Adipocyte (in vitro differentiated cells): ENCODE measurements around the gene FAM78B.

Experiments
- DNase-seq: peaks from one replicate; pipeline ENCODE4 v3.0.0-alpha.2; 2015; ENCODE audit warnings: low read depth
- H3K27me3 ChIP-seq: replicated peaks from 2 replicates; pipeline ENCODE4 v1.7.0; 2013; ENCODE audit warnings: mild to moderate bottlenecking, low read length, moderate library complexity; ENCODE audit not compliant: control insufficient read depth, insufficient read depth
- H3K36me3 ChIP-seq: 2 replicates; pipeline ENCODE4 v1.7.0; 2013; ENCODE audit warnings: low read length, mild to moderate bottlenecking, moderate library complexity; ENCODE audit not compliant: control insufficient read depth, insufficient read depth, severe bottlenecking
- H3K4me1 ChIP-seq: 2 replicates; pipeline ENCODE4 v1.7.0; 2013; ENCODE audit warnings: mild to moderate bottlenecking, low read length, moderate library complexity; ENCODE audit not compliant: control insufficient read depth, insufficient read depth
- H3K4me3 ChIP-seq: 2 replicates; pipeline ENCODE4 v1.7.0; 2013; ENCODE audit warnings: mild to moderate bottlenecking, low read length, moderate library complexity
- H3K9ac ChIP-seq: 2 replicates; pipeline ENCODE4 v1.7.0; 2013; ENCODE audit warnings: mild to moderate bottlenecking, low read length, moderate library complexity
- H3K9me3 ChIP-seq: 2 replicates; pipeline ENCODE4 v1.7.0; 2013; ENCODE audit warnings: mild to moderate bottlenecking, low read length, moderate library complexity; ENCODE audit not compliant: control insufficient read depth

The FAM78B gene

GRCh38 chr1:166029196-166029945, 137.4 kb downstream of the FAM78B start:
- Histone ChIP-seq H3K27me3 (no peaks in the 10 kb centered on the region), H3K36me3 (no peaks in the 10 kb centered on the region), H3K9ac (no peak overlapping the region), H3K4me1 (no peaks in the 10 kb centered on the region), H3K4me3 (no peak overlapping the region), H3K9me3 (no peaks in the 10 kb centered on the region)
- no peak for DNase-seq

DNA sequence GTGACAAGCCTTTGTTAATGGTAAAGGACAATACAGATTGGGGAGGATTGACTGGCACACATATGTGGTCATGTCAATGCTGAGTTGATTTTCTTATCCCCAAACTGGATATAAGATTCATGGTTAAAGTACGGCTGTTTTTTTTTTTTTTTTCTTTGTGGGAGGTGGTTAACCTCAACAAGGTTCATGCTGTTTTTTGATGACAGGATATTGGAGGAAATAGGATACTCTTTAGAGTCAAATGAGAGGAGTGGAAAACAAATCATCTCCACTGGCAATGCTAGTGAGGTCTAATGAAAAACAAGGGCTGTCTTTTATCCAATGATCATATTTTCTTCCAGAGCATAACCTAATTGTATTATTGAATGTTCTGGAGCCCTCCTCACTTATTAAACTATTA, 140.2 kb downstream of the FAM78B start:
- H3K36me3 ChIP-seq = no peaks in the 10 kb centered on the region
- no peak overlapping the region for H3K4me3 ChIP-seq
- no peaks in the 10 kb centered on the region for H3K27me3 ChIP-seq
- H3K9me3 ChIP-seq = no peaks in the 10 kb centered on the region
- no peaks in the 10 kb centered on the region for H3K4me1 ChIP-seq
- H3K9ac ChIP-seq = no peak overlapping the region
- DNase-seq = no peak

DNA sequence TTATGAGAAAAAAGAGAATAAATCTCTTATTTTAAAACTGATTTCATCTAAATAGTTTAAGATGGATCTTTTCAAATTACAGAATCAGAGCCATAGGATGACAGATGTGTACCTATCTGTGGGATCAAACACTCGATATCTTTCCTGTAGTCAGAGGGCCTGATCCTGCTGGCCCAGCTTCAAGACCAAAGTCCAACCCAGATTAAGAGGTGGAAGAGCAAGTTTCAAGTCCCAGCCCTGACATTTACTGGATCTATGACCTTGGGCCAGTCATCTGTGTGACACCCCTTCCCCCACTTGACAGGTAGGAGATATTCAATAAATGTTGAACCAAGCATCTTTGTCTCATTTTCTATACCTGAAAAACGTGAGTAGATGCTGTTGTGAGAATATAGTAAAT, 140.7 kb downstream of the FAM78B start:
- H3K9me3 ChIP-seq = no peaks in the 10 kb centered on the region
- no peaks in the 10 kb centered on the region for H3K36me3 ChIP-seq
- H3K4me3 ChIP-seq = no peak overlapping the region
- no peak overlapping the region for H3K9ac ChIP-seq
- no peaks in the 10 kb centered on the region for H3K27me3 ChIP-seq
- no peak for DNase-seq
- no peaks in the 10 kb centered on the region for H3K4me1 ChIP-seq

DNA sequence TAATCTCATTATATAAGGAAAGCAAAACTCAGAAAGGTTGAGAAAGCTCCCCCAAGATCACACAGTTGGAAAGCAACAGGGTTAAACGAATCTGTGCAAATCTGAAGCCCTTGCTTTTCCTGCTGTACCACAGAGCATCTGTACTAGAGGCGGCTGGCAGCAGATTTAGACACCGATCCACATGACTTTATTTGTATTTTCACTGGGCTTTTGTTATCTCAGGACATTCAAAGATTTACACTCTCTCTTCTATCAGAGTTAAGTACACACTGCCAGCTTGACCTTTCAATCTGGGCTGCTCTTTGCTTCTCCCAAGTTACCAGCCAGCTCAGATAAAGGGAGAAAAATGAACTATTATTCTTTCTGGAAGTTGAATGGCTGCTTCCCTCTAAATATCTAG, 146.6 kb downstream of the FAM78B start:
- Histone ChIP-seq H3K27me3 (peaks cover 9% of the 10 kb centered on the region), H3K4me1 (no peaks in the 10 kb centered on the region), H3K4me3 (no peak overlapping the region)

More for the DNA sequence above, 146.6 kb downstream of the FAM78B start:
- no peaks in the 10 kb centered on the region for H3K9me3 ChIP-seq
- no peaks in the 10 kb centered on the region for H3K36me3 ChIP-seq
- DNase-seq = no peak
- no peak overlapping the region for H3K9ac ChIP-seq
